Islet of Langerhans (tissue), 1 donor: ENCODE measurements around the gene NXPH4.

ENCODE experiments used
- FAIRE-seq: peaks from one replicate; lab custom pipeline; 2011; peaks lifted over from hg19 to GRCh38; lab: Jason Lieb, UNC

NXPH4 gene

GRCh38 chr12:57219205-57219992 is 2.8 kb downstream of the NXPH4 start:
- no peak for FAIRE-seq

DNA sequence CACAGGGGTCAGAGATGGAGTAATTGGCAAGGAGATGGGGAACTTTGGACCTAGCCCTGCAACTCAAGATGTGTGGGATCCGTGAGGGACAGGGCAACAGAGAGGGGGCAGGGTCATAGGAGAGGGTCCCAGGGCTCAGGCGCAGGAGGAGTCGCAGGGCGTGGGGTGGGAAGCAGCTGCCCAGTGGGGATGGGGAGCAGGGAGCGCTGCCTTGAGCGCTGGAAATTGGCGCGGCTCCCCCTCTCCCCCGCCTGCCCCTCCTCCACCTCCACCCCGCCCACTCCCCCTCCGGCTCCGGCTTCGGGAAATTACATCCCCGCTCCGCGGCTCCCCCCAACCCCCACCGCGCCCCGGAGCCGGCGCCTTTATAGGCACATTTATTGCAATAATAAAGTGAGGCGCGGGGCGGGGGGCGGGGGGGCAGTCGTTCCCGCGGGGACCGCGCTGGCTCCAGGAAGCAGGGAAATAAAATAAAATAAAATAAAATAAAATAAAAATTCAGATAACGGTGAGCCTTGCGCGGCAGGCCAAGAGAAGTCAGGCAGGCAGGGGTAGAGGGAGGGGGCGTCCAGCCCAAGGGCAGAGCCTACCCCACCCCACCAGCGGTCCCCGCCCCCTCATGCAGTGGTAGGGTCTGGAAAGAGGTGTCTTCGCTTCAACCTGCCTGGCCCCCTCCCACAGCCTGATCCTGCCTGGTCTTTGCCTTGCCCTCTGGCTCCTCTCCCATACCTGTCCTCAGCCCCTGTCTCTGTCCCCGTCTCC is 3.6 kb downstream of the NXPH4 start:
- FAIRE-seq = no peak

DNA sequence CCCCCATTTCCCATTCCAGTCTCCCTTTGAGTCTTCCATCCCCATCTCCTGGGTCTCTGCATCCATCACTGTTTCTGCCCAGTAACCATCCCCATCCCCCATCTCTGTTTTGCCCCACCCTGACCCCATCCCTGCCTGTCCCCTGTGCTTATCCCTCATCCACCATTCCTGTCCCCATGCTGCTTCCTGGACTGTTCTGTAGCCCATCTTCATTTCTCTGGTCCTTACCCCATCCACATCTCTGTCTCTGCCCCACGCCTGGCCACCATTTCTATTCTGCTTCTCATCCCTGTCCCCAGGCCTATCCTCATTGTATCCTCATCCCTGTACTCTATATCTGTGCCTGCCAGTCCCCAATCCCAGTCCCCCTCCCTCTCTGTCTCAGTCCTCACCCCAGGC is 4.2 kb downstream of the NXPH4 start:
- no peak for FAIRE-seq

- FAIRE-seq = no peak
Measured at GRCh38 chr12:57221169-57221917, 4.7 kb downstream of the NXPH4 start.

GRCh38 chr12:57222286-57223190 is 5.9 kb downstream of the NXPH4 start:
- FAIRE-seq = no peak

GRCh38 chr12:57223191-57224165 is 6.9 kb downstream of the NXPH4 start:
- no peak for FAIRE-seq

GRCh38 chr12:57224278-57224972 is 7.8 kb downstream of the NXPH4 start:
- FAIRE-seq = no peak

GRCh38 chr12:57224973-57225679 is 8.5 kb downstream of the NXPH4 start:
- no peak for FAIRE-seq

DNA sequence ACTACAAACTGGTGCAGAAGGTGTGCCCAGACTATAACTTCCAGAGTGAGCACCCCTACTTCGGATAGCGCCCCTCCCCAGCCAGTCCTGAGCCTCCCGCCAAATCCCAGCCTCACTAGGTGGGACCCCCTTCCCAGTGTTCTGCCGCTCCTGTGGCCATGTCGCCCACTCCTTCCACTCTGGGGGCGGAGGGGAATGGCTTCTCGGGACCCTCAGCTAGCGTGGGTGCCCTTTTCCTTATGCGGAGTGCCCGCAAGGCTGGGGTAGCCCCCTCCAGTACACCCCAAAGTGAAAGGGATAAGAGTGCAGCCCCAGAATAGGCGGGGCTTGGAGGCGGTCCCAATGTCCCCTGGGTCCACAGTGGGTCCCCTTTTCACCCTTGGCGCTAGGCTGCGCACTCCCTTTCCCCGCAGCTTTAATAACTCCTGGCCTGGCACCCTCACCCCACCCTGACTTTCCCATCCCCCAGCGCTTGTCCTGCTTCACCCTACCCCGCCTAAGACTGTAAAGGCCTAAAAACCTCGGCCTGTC is 9.2 kb downstream of the NXPH4 start:
- FAIRE-seq = no peak

GRCh38 chr12:57226588-57227314 is 10.2 kb downstream of the NXPH4 start:
- FAIRE-seq = no peak

GRCh38 chr12:57227315-57228115 is 10.9 kb downstream of the NXPH4 start:
- no peak for FAIRE-seq

- no peak for FAIRE-seq
Measured at GRCh38 chr12:57229046-57229633, 12.5 kb downstream of the NXPH4 start.

GRCh38 chr12:57229634-57230380 is 13.2 kb downstream of the NXPH4 start, which contains the start of gene SHMT2:
SHMT2 (plus strand) TSS chr12:57229711; CDS start chr12:57229779, 68 bp downstream.
- FAIRE-seq = peak; percentile 53

DNA sequence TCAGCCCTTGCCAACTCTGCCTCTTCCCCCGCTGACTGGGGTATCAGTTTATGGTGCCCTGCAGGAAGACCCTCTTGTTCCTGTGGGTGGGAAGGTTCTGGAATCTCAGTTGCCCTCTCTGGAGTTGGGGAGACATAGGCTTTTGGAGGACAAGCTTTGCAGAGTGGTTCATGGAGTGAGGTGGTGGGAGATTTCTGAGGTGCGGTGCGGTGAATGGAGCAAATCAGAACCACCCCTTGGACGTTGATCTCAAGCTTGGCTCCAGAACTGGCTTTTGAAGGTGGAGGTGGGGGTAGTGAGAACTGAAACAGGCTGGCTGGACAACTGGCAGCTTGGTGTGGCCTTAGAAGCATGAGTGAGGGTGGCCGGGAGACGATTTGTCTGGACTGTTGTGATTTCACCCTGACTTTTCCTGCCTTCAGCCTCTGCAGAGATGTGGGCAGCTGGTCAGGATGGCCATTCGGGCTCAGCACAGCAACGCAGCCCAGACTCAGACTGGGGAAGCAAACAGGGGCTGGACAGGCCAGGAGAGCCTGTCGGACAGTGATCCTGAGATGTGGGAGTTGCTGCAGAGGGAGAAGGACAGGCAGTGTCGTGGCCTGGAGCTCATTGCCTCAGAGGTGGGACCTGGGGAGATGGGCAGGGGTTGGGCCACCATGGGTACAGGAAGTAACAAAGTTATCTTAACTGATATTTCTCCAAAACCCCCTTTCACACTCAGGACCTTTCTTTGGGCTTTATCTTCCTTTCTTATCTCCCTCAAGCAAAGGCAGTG is 14.0 kb downstream of the NXPH4 start:
- no peak for FAIRE-seq

DNA sequence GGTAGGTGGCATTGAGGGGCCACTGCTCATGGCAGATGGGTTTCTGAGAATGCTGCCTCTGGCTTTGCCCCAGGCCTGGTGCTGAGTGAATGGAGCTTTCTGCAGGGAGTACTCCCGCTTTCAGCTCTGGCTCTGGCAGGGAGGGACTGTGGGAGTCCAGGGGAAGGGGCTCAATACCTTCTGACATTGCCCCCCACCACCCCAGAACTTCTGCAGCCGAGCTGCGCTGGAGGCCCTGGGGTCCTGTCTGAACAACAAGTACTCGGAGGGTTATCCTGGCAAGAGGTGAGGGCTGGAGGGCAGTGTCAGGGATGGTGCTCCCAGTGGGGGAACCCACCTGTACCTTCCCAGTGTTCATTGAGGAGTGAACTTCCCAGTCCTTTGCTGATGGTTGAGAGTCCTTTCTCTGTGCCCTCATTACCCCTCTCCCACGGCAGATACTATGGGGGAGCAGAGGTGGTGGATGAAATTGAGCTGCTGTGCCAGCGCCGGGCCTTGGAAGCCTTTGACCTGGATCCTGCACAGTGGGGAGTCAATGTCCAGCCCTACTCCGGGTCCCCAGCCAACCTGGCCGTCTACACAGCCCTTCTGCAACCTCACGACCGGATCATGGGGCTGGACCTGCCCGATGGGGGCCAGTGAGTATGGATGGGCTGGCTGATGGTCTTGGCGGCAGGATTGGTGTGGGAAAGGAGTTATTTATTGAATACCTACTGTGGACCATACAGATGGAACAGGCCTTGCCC is 14.9 kb downstream of the NXPH4 start:
- no peak for FAIRE-seq
